Hypothalamus (tissue), 51 donors: ENCODE measurements around the gene CARD19.
"Not testable (repeated sequence)": the region's sequence is repeated elsewhere in the genome, so short reads cannot be mapped to it uniquely, and the experiment has no call there.

Source experiments
- DNase-seq, 51 donors: peaks; one replicate each; lab custom pipeline; 2025; lab: John Stamatoyannopoulos, UW

The CARD19 gene

GRCh38 chr9:93129691-93130500 is 33.9 kb downstream of the CARD19 start:
- no peak for DNase-seq

- DNase-seq, result peak in 8 of 51 donors; percentile 13 to 45 (median 23)
Measured at GRCh38 chr9:93130861-93131481, 35.0 kb downstream of the CARD19 start.

GRCh38 chr9:93131599-93132286 is 35.7 kb downstream of the CARD19 start:
- no peak for DNase-seq

GRCh38 chr9:93132287-93132927 is 36.4 kb downstream of the CARD19 start:
- DNase-seq, result peak in 32 of 51 donors; percentile 16 to 75 (median 52)

- peak in 20 of 51 donors; percentile 7 to 74 (median 48) for DNase-seq
Measured at GRCh38 chr9:93132946-93133680, 37.1 kb downstream of the CARD19 start.

GRCh38 chr9:93133681-93134014 is 37.6 kb downstream of the CARD19 start:
- DNase-seq, result peak in 34 of 51 donors; percentile 34 to 85 (median 64)

- peak in 44 of 51 donors; percentile 17 to 86 (median 65) for DNase-seq
Measured at GRCh38 chr9:93134015-93134739, 38.2 kb downstream of the CARD19 start, which contains the start of gene NINJ1. NINJ1 (minus strand) TSS chr9:93134251; CDS start chr9:93134217, 34 bp downstream.

GRCh38 chr9:93134740-93135444 is 38.9 kb downstream of the CARD19 start:
- no peak for DNase-seq

- peak in 9 of 51 donors; percentile 15 to 58 (median 35) for DNase-seq
Measured at GRCh38 chr9:93136011-93136440, 40.0 kb downstream of the CARD19 start.

- DNase-seq, result no peak
Measured at GRCh38 chr9:93137362-93137761, 41.3 kb downstream of the CARD19 start.

GRCh38 chr9:93138171-93138764 is 42.3 kb downstream of the CARD19 start:
- DNase-seq, result peak in 4 of 51 donors; percentile 23 to 38 (median 26)

GRCh38 chr9:93139365-93140182 is 43.6 kb downstream of the CARD19 start:
- no peak for DNase-seq

GRCh38 chr9:93141771-93142483 is 45.9 kb downstream of the CARD19 start:
- DNase-seq, result no peak

- peak in 49 of 51 donors; percentile 18 to 94 (median 79) for DNase-seq
Measured at GRCh38 chr9:93143830-93144530, 48.0 kb downstream of the CARD19 start.

GRCh38 chr9:93146696-93147095 is 50.7 kb downstream of the CARD19 start:
- not testable (repeated sequence) for DNase-seq

GRCh38 chr9:93147632-93148031 is 51.6 kb downstream of the CARD19 start:
- DNase-seq, result no peak
